Pancreas (tissue), 10 donors: ENCODE measurements around the gene NUDT4. TPM values are rescaled to one million over a fixed set of nuclear protein-coding genes. Genes with fewer than 3 reads are reported as not detected.

Experiments
- ATAC-seq, 4 donors: fragments of 200-7000 bp; cut with Tn5 transposase; one replicate each; pipeline versions ENCODE4 v1.8.0 to v1.9.1; 2020; ENCODE audit warnings: mild to moderate bottlenecking in 4 of 4, moderate library complexity in 4 of 4
- DNase-seq, 6 donors: peaks; one replicate each; pipeline ENCODE4 v3.0.0-alpha.2; 2020
- FAIRE-seq: peaks from 2 replicates; lab custom pipeline; 2012; peaks lifted over from hg19 to GRCh38; lab: Jason Lieb, UNC
- H3K27ac ChIP-seq, 4 donors: fragments of 200-600 bp; sonication (generic); 1 replicate in 3 of 4; 2 replicates in 1 of 4; pipeline versions ENCODE4 v1.5.0 to v1.8.0; 2020
- H3K27me3 ChIP-seq, 4 donors: fragments of 200-600 bp; one replicate each; pipeline ENCODE4 v1.8.0; 2021
- H3K36me3 ChIP-seq, 3 donors: fragments of 200-600 bp; sonication (generic) in 1 of 3; one replicate each; pipeline versions ENCODE4 v1.5.0 to v1.8.0; 2020 to 2021
- H3K4me1 ChIP-seq, 3 donors: fragments of 200-600 bp; one replicate each; pipeline ENCODE4 v1.8.0; 2021
- H3K4me3 ChIP-seq, 4 donors: fragments of 200-600 bp; sonication (generic) in 2 of 4; one replicate each; pipeline versions ENCODE4 v1.5.0 to v1.8.0; 2020 to 2021
- H3K9me3 ChIP-seq, 4 donors: fragments of 200-600 bp; one replicate each; pipeline ENCODE4 v1.8.0; 2021
- WGBS, 2 donors: extraction: QIAGEN DNeasy Blood & Tissue Kit; methylation state at CpG; one replicate each; pipeline ENCODE4 v1.1.7; 2013; 5-methylcytosine and 5-hydroxymethylcytosine counted together
- intact Hi-C, 3 donors: fragments of 100-400 bp; cut with DNase I; formaldehyde crosslinking; loops; one replicate each; pipeline versions ENCODE4 v1.11.1 to v1.14.2; 2022
- polyA plus RNA-seq, 2 donors: library from polyadenylated mRNA; stranded (reverse); fragments of 200-250 nt; gene quantifications; one replicate each; pipeline ENCODE4 v1.2.3, GENCODE V29; 2013
- total RNA-seq, 6 donors: library from RNA; stranded (reverse); fragmentation: NEBNext Ultra II Directional in 4 of 6; extraction: Animal tissue kit (Norgen Biotek cat#: 25700) in 4 of 6; gene quantifications; one replicate each; pipeline versions ENCODE4 v1.2.1 to v1.2.4, GENCODE V29; 2021 to 2023
- TF ChIP-seq, protein P1 (sequence below), 4 donors: fragments of 200-600 bp; sonication (generic) in 3 of 4; IDR thresholded peaks; one replicate each; pipeline versions ENCODE4 v1.5.0 to v1.8.0; 2021; ENCODE audit warnings: antibody characterized with exemption in 4 of 4
- donor health status: healthy with polysubstance abuse.
- donor health status: DM: no; HTN: no; CAD: no; lungs with moderate emphysema.
- donor health status: DM: no; HTN: no; CAD: no.
- donor health status: control.
- donor health status: control.
- donor health status: Bipolar disorder and iron deficiency.
- donor health status: DM: yes; HTN: yes; CAD: no.
- donor health status: DM: no; HTN: no; CAD: no.
- donor health status: DM: no; HTN: no; CAD: no.
- donor health status: DM: yes; HTN: yes; CAD: no.

The NUDT4 gene
- total and polyA plus RNA-seq, 8 donors = 16.0 to 77.5 (median 45.5) TPM

DNA sequence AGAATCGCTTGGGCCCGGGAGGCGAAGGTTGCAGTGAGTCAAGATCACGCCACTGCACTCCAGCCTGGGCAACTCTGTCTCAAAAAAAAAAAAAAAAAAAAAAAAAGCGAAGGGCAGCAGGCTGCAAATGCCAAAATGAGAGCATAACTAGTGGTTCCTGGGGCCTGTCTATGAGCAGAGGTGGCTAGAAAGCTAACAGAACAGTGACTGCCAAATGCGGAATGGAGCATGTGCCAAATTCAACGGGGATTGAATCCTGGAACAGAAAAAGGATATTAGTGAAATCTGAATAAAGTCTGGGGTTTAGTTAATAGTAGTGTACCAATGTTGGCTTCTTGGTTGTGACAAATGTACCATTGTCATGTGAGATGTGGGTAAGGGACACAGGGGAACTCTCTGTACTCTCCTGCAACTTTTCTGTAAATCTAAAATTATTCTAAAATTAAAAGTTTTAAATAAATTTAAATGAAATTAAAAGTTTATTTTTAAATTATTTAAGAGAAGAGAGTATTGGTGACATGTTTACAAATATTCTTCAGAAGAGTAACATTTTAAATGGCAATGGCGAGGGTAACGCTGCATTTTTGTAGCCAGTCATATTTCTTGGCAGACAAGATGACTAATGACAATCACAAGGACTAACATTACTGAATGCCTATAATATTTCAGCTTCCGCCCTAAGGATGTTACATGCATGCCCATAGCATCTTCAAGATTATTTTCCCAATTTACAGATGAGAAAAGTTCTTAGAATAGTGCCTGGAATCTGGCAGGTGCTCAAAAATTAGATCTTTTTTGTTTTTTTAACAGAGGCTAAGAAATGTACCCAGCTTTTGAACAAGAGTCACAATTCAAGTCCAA lies 28.9 kb upstream of the NUDT4 start:
- H3K4me1 ChIP-seq = no peaks in the 10 kb centered on the region
- TF ChIP-seq, protein P1, sequence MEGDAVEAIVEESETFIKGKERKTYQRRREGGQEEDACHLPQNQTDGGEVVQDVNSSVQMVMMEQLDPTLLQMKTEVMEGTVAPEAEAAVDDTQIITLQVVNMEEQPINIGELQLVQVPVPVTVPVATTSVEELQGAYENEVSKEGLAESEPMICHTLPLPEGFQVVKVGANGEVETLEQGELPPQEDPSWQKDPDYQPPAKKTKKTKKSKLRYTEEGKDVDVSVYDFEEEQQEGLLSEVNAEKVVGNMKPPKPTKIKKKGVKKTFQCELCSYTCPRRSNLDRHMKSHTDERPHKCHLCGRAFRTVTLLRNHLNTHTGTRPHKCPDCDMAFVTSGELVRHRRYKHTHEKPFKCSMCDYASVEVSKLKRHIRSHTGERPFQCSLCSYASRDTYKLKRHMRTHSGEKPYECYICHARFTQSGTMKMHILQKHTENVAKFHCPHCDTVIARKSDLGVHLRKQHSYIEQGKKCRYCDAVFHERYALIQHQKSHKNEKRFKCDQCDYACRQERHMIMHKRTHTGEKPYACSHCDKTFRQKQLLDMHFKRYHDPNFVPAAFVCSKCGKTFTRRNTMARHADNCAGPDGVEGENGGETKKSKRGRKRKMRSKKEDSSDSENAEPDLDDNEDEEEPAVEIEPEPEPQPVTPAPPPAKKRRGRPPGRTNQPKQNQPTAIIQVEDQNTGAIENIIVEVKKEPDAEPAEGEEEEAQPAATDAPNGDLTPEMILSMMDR (IDR thresholded peaks at IDR 0.05) = no peak
- ATAC-seq (no peak), DNase-seq (no peak), FAIRE-seq (no peak)
- no peaks in the 10 kb centered on the region for H3K9me3 ChIP-seq
- 82 to 84% methylated on average over 10 of the region's 10 CpGs for WGBS, 2 donors
- H3K36me3 ChIP-seq = no peaks in the 10 kb centered on the region
- intact Hi-C loops = no loop called here
- H3K27me3 ChIP-seq = no peaks in the 10 kb centered on the region
- no peak overlapping the region for H3K27ac ChIP-seq
- no peak overlapping the region for H3K4me3 ChIP-seq

DNA sequence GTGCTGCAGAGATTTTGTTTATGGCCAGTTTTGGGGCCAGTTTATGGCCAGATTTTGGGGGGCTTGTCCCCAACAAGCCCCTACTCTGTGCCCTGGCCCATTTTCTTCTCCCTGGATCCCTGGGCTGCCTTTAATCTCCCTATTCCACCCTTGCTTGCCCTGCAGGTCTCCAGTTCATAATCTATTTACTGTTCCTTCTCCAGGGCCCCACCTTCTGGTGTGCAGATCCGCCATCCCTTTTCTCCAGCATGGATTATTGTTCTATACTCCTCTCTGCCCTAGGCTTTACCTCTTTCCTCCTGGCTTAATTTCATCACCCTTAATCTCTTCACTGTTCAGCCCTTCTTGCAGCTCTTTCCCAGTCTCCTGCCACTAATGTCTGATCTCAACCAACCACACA lies 26.0 kb upstream of the NUDT4 start:
- ATAC-seq = no peak
- 96 to 100% methylated on average over 1 of the region's 1 CpG for WGBS, 2 donors
- no peaks in the 10 kb centered on the region for H3K9me3 ChIP-seq
- DNase-seq = no peak
- intact Hi-C loops = no loop called here
- H3K27ac ChIP-seq = no peak overlapping the region
- H3K4me3 ChIP-seq = no peak overlapping the region
- no peaks in the 10 kb centered on the region for H3K4me1 ChIP-seq
- no peaks in the 10 kb centered on the region for H3K27me3 ChIP-seq
- no peak for FAIRE-seq
- H3K36me3 ChIP-seq = no peaks in the 10 kb centered on the region
- TF ChIP-seq, protein P1 (IDR thresholded peaks at IDR 0.05) = no peak

DNA sequence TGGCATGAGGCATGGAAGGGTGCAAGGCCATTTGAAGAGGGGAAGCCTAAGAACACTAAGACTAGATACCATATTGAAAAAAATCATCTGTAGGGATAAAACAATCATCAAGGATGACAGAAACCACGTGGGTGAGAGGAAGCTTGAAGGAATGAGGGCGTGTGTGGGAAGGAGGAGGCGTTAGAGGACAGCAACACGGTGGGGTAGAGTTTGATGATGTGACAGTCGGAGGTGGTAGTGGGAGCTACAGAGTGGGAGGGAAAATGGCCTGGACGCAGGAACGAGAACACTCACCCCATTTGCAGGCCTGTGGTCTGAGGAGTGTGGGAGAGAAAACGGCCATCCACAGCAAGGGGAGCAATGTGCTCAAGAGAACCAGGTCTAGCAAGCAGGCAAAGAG lies 25.4 kb upstream of the NUDT4 start:
- no peak overlapping the region for H3K27ac ChIP-seq
- TF ChIP-seq, protein P1 (IDR thresholded peaks at IDR 0.05) = no peak
- WGBS, 2 donors = 72 to 77% methylated on average over 8 of the region's 8 CpGs
- H3K4me3 ChIP-seq = no peak overlapping the region
- FAIRE-seq (no peak), ATAC-seq (no peak), DNase-seq (no peak)
- H3K9me3 ChIP-seq = no peaks in the 10 kb centered on the region
- intact Hi-C loops = no loop called here
- no peaks in the 10 kb centered on the region for H3K36me3 ChIP-seq
- no peaks in the 10 kb centered on the region for H3K4me1 ChIP-seq
- no peaks in the 10 kb centered on the region for H3K27me3 ChIP-seq

DNA sequence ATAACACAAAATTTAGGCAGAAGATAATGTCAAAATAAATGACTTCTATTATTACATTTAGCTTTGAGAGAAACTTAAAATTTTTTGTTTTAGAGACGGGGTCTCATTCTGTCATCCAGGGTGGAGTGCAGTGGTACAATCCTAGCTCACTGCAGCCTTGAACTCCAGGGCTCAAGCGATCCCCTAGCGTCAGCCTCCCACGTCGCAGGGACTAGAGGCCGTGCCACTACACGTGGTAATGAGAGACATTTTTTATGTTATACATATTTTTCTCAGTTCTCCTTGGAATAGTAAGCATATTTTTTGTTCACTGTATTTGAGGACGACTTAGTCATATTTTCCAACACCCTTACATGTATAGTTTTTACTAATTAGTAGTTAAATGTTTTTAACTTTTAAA lies 21.5 kb upstream of the NUDT4 start:
- ATAC-seq = no peak
- no peaks in the 10 kb centered on the region for H3K4me1 ChIP-seq
- no peak for DNase-seq
- no peaks in the 10 kb centered on the region for H3K9me3 ChIP-seq
- no peaks in the 10 kb centered on the region for H3K27me3 ChIP-seq
- 82 to 93% methylated on average over 8 of the region's 8 CpGs for WGBS, 2 donors
- no peak overlapping the region for H3K4me3 ChIP-seq
- no peak overlapping the region for H3K27ac ChIP-seq
- TF ChIP-seq, protein P1 (IDR thresholded peaks at IDR 0.05) = no peak
- intact Hi-C loops = no loop called here
- H3K36me3 ChIP-seq = no peaks in the 10 kb centered on the region
- no peak for FAIRE-seq

DNA sequence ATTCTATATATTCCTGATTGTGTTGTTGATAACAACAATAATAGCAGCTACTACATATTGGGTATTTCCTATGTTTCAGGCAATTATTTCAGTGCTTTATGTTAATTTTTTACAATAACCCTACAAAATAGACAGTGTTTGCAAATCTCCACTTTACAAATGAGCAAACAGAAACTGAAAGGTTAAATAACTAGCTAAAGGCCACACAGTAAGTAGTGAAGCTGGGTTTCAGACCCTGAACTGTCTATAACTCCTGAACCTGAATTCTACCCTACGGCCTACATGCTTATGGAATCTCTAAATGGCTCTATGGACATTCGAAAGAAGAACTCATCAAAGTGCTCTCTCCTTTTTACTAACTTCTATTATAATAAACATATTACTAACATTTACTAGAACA lies 19.7 kb upstream of the NUDT4 start:
- DNase-seq (no peak), FAIRE-seq (no peak), ATAC-seq (no peak)
- no peaks in the 10 kb centered on the region for H3K4me1 ChIP-seq
- no peaks in the 10 kb centered on the region for H3K36me3 ChIP-seq
- TF ChIP-seq, protein P1 (IDR thresholded peaks at IDR 0.05) = no peak
- no peaks in the 10 kb centered on the region for H3K27me3 ChIP-seq
- H3K9me3 ChIP-seq = no peaks in the 10 kb centered on the region
- H3K4me3 ChIP-seq = no peak overlapping the region
- H3K27ac ChIP-seq = no peak overlapping the region
- 93 to 98% methylated on average over 2 of the region's 2 CpGs for WGBS, 2 donors
- intact Hi-C loops = no loop called here
